Left hindlimb (tissue), 1 donor: ENCODE data around the gene CADM2.
"Not testable (repeated sequence)": the region's sequence is repeated elsewhere in the genome, so short reads cannot be mapped to it uniquely, and the experiment has no call there.

Experiments used
- DNase-seq: peaks from one replicate; pipeline ENCODE4 v3.0.0-alpha.2; 2018

The CADM2 gene

DNA sequence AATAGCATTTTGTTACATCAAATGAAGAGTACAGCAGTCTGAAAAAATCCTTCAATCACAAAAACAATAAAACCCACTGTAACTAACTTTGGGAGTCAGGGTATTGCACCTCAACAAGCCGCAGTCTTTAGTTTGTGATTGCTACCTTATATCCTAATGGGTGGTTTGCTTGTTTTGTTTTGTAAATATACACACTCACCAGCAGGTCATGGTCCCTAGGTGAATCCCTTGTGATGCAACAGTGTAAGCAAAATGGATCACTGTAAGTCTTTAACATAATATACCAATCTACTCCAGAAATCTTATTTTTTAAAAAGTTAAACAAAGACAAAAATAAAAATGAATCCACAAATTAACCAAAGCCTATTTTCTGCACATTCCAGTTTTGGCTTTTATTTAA lies 749.5 kb downstream of the CADM2 start:
- not testable (repeated sequence) for DNase-seq

GRCh38 chr3:85709346-85709892 lies 750.6 kb downstream of the CADM2 start:
- DNase-seq = no peak

- DNase-seq = no peak
These were observed 751.7 kb downstream of the CADM2 start for GRCh38 chr3:85710490-85710889.

GRCh38 chr3:85721409-85722145 lies 762.8 kb downstream of the CADM2 start:
- DNase-seq = peak; percentile 23

DNA sequence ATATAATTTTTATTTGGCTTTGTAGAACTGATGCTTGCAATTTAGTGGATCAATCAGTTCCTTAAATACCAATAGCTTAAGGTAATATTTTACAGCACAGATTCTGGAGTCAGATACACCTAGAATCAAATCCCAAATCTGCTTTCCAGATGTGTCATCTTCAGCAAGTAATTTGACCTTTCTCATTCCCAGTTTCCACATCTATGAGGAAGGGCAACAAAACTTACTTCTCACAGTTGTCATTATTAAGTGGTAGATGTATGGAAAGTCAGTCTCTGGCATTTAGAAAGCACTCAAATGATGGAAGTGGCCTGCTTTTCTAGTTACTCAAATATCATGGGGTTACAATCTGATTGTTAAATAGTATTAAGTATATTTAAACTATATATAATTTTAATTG lies 767.0 kb downstream of the CADM2 start:
- DNase-seq = no peak

DNA sequence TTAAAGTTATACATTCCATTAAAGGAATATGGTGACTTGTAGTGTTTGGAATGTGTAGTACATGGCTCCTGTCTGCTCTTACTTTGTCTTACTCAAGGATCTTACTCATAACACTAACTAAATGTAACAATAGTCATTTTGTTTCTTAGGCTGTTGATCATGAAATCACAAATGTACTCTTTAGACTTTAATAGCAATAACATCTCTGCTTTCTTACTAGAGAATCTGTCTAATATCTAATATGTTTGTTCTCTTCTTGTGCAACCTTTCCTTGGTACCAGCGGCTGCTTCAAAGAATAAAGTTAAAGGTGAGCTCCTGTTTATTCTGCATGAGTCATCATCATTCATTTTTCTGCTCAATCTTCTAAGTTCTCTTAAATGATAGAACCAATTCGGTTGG lies 767.5 kb downstream of the CADM2 start:
- no peak for DNase-seq

DNA sequence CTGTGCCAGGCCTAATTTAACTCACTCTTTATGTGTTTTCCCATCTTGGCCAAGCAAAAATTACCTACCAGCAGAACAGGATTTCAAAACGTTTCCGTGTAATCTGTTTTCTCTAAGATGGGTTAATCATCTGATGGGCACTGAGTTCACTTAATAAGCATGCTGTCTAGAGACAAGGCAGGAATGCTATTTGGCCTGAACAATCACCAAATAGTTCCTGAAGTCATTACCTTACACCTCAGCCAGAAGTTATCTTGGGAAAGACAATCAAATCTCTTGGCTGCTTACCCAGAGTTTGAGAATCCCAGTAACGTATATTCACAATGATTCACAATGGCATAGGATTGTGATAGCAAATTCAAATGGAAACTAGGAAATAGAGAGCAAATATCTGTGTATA lies 779.1 kb downstream of the CADM2 start:
- no peak for DNase-seq

DNA sequence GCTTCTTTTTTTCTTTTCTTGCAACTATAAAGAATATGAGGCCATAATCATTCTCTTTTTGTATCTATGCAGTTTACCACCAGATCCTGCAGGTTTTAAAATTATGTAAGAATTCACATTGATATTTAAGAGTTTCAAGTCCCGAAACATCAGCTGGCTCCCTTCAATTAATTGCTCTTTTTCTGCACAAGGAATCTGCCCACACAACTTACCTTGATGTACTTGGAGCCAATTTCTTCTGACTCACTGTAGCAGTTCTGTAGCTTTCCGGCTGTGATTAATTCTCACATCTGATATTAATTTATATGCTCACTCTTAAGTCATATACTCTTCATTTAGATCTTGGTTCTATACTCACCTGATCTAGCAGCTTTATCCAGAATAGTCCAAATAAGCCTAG lies 781.8 kb downstream of the CADM2 start:
- no peak for DNase-seq

- DNase-seq = no peak
These were observed 799.7 kb downstream of the CADM2 start for GRCh38 chr3:85758442-85758841.

GRCh38 chr3:85760342-85760741 lies 801.6 kb downstream of the CADM2 start:
- DNase-seq = no peak

- no peak for DNase-seq
These were observed 822.0 kb downstream of the CADM2 start for GRCh38 chr3:85780806-85781205.

DNA sequence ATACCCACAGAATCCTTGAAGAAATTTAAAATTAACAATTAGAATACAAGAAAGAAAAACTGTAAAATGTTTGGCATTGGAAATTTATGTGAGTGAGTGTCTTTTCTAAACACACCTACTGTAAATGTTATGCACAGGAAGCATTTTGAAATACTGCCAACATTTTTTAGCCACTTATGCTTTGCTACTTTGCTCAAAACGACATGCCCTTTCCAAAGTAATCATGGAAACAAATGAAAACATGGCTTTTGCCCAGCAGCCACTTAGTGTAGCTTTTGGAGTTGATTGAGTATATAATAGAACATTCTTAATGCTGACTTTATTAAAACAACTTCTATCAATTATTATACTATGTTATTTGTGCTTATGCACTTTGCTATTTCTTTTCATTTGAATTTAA lies 823.0 kb downstream of the CADM2 start:
- no peak for DNase-seq

GRCh38 chr3:85783291-85783690 lies 824.5 kb downstream of the CADM2 start:
- DNase-seq = no peak

DNA sequence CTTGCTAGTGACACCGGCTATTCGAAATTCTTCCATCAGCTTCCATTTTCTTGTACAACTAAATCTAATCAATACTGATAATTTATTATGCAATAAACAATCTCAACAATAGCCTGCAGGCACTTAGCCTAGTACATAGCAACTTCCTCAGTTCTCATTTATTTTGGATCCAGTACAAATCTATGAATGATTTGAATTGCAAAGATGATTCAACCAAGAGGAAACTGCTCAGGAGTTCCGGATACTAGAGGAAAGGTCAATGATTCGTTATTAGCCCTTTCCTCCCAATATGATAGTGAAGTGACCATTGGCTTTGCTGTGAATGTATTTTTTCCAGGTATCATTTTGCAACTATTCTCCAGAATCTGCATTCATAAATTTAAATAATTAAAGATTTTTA lies 827.0 kb downstream of the CADM2 start:
- DNase-seq = no peak

DNA sequence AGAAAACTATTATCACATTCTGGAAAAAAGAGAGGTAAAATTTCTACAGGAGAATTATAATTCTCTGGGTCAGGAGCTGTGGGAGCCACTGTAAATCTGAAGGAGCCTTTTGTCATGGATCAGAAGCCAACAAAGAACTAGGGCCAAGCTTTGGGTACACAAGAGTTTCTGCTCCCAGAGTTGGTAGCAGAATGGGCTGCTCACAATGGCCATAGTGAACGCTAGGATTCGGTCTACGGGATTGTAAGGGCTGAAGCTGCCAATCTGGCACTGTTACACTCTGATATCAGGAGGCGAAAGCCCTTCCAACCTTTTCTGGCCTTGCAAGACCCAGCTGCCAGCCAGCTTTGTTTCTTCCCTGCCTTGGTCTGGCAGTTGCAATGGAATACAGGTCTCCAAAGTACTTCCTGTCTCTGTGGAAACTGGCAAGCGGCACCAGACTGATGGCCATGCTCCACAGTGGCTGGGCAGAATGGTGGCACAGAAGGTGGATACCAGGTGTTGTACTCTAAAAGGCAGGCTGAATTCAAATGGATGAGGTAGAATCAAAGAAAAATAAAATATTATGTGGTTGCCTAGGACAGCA lies 831.7 kb downstream of the CADM2 start:
- no peak for DNase-seq

- no peak for DNase-seq
These were observed 837.4 kb downstream of the CADM2 start for GRCh38 chr3:85796140-85796539.

GRCh38 chr3:85800676-85801075 lies 841.9 kb downstream of the CADM2 start:
- no peak for DNase-seq

- no peak for DNase-seq
These were observed 843.2 kb downstream of the CADM2 start for GRCh38 chr3:85801955-85802354.

GRCh38 chr3:85808755-85809154 lies 850.0 kb downstream of the CADM2 start:
- DNase-seq = no peak

DNA sequence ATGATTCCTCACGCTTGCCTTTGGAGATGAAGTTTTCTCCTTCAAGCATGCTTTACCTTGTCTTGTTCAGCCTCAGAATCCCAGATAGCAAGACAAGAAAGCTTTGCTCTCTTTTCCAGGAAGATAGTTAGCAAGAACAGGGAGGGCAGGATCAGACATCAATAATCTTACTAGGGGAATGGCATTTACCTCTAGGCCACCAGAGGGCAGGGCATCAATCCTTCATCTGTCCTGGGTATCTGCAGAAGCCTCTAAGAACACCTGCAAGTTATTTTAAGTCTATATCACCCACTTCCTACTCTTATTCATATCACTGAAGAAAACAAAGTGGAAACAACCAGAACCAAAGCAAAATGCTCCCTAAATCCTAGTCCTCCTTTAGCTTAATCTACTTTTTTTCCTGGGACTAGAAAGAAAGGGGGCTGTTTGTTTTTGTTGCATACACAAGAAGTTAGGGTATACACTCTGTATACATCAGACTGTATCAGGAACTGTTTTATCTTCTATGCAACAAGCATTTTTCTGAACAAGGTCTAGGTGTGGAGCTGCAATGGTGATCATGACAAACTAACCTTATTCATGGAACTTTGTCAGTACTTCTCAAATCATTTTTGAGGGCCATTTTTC lies 862.5 kb downstream of the CADM2 start:
- DNase-seq = no peak

GRCh38 chr3:85835857-85836440 lies 877.2 kb downstream of the CADM2 start:
- no peak for DNase-seq

GRCh38 chr3:85837402-85837801 lies 878.6 kb downstream of the CADM2 start:
- no peak for DNase-seq

- DNase-seq = no peak
These were observed 880.1 kb downstream of the CADM2 start for GRCh38 chr3:85838921-85839320.

GRCh38 chr3:85842081-85842480 lies 883.3 kb downstream of the CADM2 start:
- no peak for DNase-seq
